Upper lobe of left lung (tissue), 6 donors: ENCODE results near the gene CALN1. TPM values are rescaled to one million over a fixed set of nuclear protein-coding genes. Genes with fewer than 3 reads are reported as not detected.

Experiments
- ATAC-seq, 2 donors: fragments of 200-7000 bp; cut with Tn5 transposase; one replicate each; pipeline ENCODE4 v1.9.1; 2022; ENCODE audit warnings: mild to moderate bottlenecking in 2 of 2, moderate library complexity in 2 of 2; ENCODE audit not compliant: low FRiP score in 2 of 2
- DNase-seq, 2 donors: peaks; one replicate each; pipeline ENCODE4 v3.0.0-alpha.2; 2019 to 2020
- H3K27ac ChIP-seq, 4 donors: fragments of 200-600 bp; sonication (generic); one replicate each; pipeline ENCODE4 v1.5.1; 2016 to 2019
- H3K27me3 ChIP-seq, 4 donors: fragments of 200-600 bp; sonication (generic); one replicate each; pipeline ENCODE4 v1.5.1; 2017 to 2019
- H3K36me3 ChIP-seq, 4 donors: fragments of 200-600 bp; sonication (generic); one replicate each; pipeline ENCODE4 v1.5.1; 2016 to 2019
- H3K4me1 ChIP-seq, 4 donors: fragments of 200-600 bp; sonication (generic); one replicate each; pipeline ENCODE4 v1.5.1; 2018 to 2019
- H3K4me3 ChIP-seq, 4 donors: fragments of 200-600 bp; sonication (generic); one replicate each; pipeline ENCODE4 v1.5.1; 2017 to 2019; ENCODE audit warnings: mild to moderate bottlenecking in 2 of 4, moderate library complexity in 1 of 4
- H3K9me3 ChIP-seq, 4 donors: fragments of 200-600 bp; sonication (generic); one replicate each; pipeline ENCODE4 v1.5.1; 2018 to 2019
- CTCF ChIP-seq, 6 experiments: fragments of 450-650 bp in 4 of 6; fragments of 200-600 bp in 2 of 6; sonication (generic) in 2 of 6; IDR thresholded peaks; one replicate each; pipeline ENCODE4 v1.5.1; 2016 to 2019; ENCODE audit warnings: antibody characterized with exemption in 6 of 6
- EP300 ChIP-seq, 4 donors: sonication (generic); formaldehyde crosslinking; IDR thresholded peaks; one replicate each; pipeline ENCODE4 v1.5.1; 2017; ENCODE audit warnings: antibody characterized with exemption in 4 of 4, control low read depth in 2 of 4
- POLR2A ChIP-seq, 4 donors: fragments of 450-650 bp; IDR thresholded peaks; one replicate each; pipeline ENCODE4 v1.5.1; 2016 to 2017; ENCODE audit warnings: antibody characterized with exemption in 4 of 4, mild to moderate bottlenecking in 2 of 4
- POLR2AphosphoS5 ChIP-seq, 2 donors: sonication (generic); formaldehyde crosslinking; IDR thresholded peaks; one replicate each; pipeline ENCODE4 v1.5.1; 2017; ENCODE audit warnings: antibody characterized with exemption in 2 of 2
- WGBS, 2 donors: methylation state at CpG; one replicate each; pipeline ENCODE4 v1.1.5; 2017 to 2018; 5-methylcytosine and 5-hydroxymethylcytosine counted together
- total RNA-seq, 6 donors: library from RNA; depleted of rRNA in 4 of 6; stranded (reverse); fragments of >200 nt in 4 of 6; gene quantifications; one replicate each; pipeline versions ENCODE4 v1.1.0 to v1.2.1, GENCODE V29; 2016 to 2021
- donor health status: DM: no; HTN: no; CAD: no; lungs with moderate emphysema.
- donor health status: DM: no; HTN: yes; CAD: no; lungs with severe emphysema.

The CALN1 gene
- total RNA-seq, 6 donors from 2014 or later, result 0.24 to 0.46 TPM; not detected in 4

- no peaks in the 10 kb centered on the region for H3K4me1 ChIP-seq
- no peak for DNase-seq
- 85 to 94% methylated on average over 10 of the region's 10 CpGs for WGBS, 2 donors
- H3K9me3 ChIP-seq, result no peaks in the 10 kb centered on the region
- ATAC-seq, result no peak
- no peak overlapping the region for H3K4me3 ChIP-seq
- TF ChIP-seq POLR2A (IDR thresholded peaks at IDR 0.05) (no peak), POLR2AphosphoS5 (IDR thresholded peaks at IDR 0.05) (no peak), EP300 (IDR thresholded peaks at IDR 0.05) (no peak), CTCF (IDR thresholded peaks at IDR 0.05) (no peak)
- H3K27ac ChIP-seq, result no peak overlapping the region
- H3K27me3 ChIP-seq, result no peaks in the 10 kb centered on the region
- H3K36me3 ChIP-seq, result no peaks in the 10 kb centered on the region
These were observed 405.1 kb downstream of the CALN1 start for GRCh38 chr7:72007018-72007417.

GRCh38 chr7:72003236-72003635 lies 408.9 kb downstream of the CALN1 start:
- H3K27me3 ChIP-seq, result no peaks in the 10 kb centered on the region
- H3K4me3 ChIP-seq, result no peak overlapping the region
- TF ChIP-seq CTCF (IDR thresholded peaks at IDR 0.05) (no peak), POLR2AphosphoS5 (IDR thresholded peaks at IDR 0.05) (no peak), EP300 (IDR thresholded peaks at IDR 0.05) (no peak), POLR2A (IDR thresholded peaks at IDR 0.05) (no peak)
- 93 to 98% methylated on average over 6 of the region's 6 CpGs for WGBS, 2 donors
- H3K9me3 ChIP-seq, result no peaks in the 10 kb centered on the region
- H3K4me1 ChIP-seq, result no peaks in the 10 kb centered on the region
- H3K36me3 ChIP-seq, result no peaks in the 10 kb centered on the region
- no peak for ATAC-seq
- no peak overlapping the region for H3K27ac ChIP-seq
- DNase-seq, result no peak

- Histone ChIP-seq H3K4me1 (no peaks in the 10 kb centered on the region), H3K27ac (no peak overlapping the region), H3K4me3 (no peak overlapping the region), H3K36me3 (no peaks in the 10 kb centered on the region), H3K9me3 (no peaks in the 10 kb centered on the region), H3K27me3 (no peaks in the 10 kb centered on the region)
- no peak for ATAC-seq
- DNase-seq, result no peak
- 78 to 81% methylated on average over 2 of the region's 2 CpGs for WGBS, 2 donors
- TF ChIP-seq CTCF (IDR thresholded peaks at IDR 0.05) (no peak), POLR2A (IDR thresholded peaks at IDR 0.05) (no peak), POLR2AphosphoS5 (IDR thresholded peaks at IDR 0.05) (no peak), EP300 (IDR thresholded peaks at IDR 0.05) (no peak)
These were observed 416.0 kb downstream of the CALN1 start for GRCh38 chr7:71996141-71996540.

- TF ChIP-seq CTCF (IDR thresholded peaks at IDR 0.05) (no peak), EP300 (IDR thresholded peaks at IDR 0.05) (no peak), POLR2AphosphoS5 (IDR thresholded peaks at IDR 0.05) (no peak), POLR2A (IDR thresholded peaks at IDR 0.05) (no peak)
- H3K27ac ChIP-seq, result no peak overlapping the region
- 81 to 87% methylated on average over 7 of the region's 7 CpGs for WGBS, 2 donors
- no peaks in the 10 kb centered on the region for H3K9me3 ChIP-seq
- ATAC-seq, result no peak
- H3K4me1 ChIP-seq, result no peaks in the 10 kb centered on the region
- no peak overlapping the region for H3K4me3 ChIP-seq
- no peaks in the 10 kb centered on the region for H3K36me3 ChIP-seq
- DNase-seq, result no peak
- H3K27me3 ChIP-seq, result no peaks in the 10 kb centered on the region
These were observed 417.0 kb downstream of the CALN1 start for GRCh38 chr7:71995111-71995510.

- DNase-seq (no peak), ATAC-seq (no peak)
- Histone ChIP-seq H3K4me1 (no peaks in the 10 kb centered on the region), H3K4me3 (no peak overlapping the region), H3K36me3 (no peaks in the 10 kb centered on the region), H3K27ac (no peak overlapping the region), H3K9me3 (no peaks in the 10 kb centered on the region), H3K27me3 (no peaks in the 10 kb centered on the region)
- TF ChIP-seq POLR2AphosphoS5 (IDR thresholded peaks at IDR 0.05), result no peak
- no peak for TF ChIP-seq CTCF (IDR thresholded peaks at IDR 0.05)
- TF ChIP-seq EP300 (IDR thresholded peaks at IDR 0.05), result no peak
- no peak for TF ChIP-seq POLR2A (IDR thresholded peaks at IDR 0.05)
These were observed 420.6 kb downstream of the CALN1 start for GRCh38 chr7:71991586-71991985.
